GM23248 (cell line): ENCODE data around the gene CTNND2. TPM values are rescaled to one million over a fixed set of nuclear protein-coding genes. Genes with fewer than 3 reads are reported as not detected.

Experiments used
- DNase-seq: peaks from one replicate; pipeline ENCODE4 v3.0.0-alpha.2; 2015
- H2AFZ ChIP-seq: fragments of 200-600 bp; sonication (generic); 2 replicates; pipeline ENCODE4 v1.6.1; 2016; ENCODE audit warnings: antibody characterized with exemption
- H3F3A ChIP-seq: fragments of 200-600 bp; sonication (generic); 2 replicates; pipeline ENCODE4 v1.6.1; 2016; ENCODE audit warnings: mild to moderate bottlenecking, antibody characterized with exemption, mixed run types; ENCODE audit not compliant: insufficient read depth
- H3K27ac ChIP-seq: fragments of 200-600 bp; sonication (generic); 2 replicates; pipeline ENCODE4 v1.5.1; 2016; ENCODE audit warnings: mild to moderate bottlenecking
- H3K27me3 ChIP-seq: fragments of 200-600 bp; sonication (generic); replicated peaks from 2 replicates; pipeline ENCODE4 v1.6.1; 2016; ENCODE audit warnings: mild to moderate bottlenecking; ENCODE audit not compliant: insufficient read depth
- H3K36me3 ChIP-seq: fragments of 200-600 bp; sonication (generic); 2 replicates; pipeline ENCODE4 v1.6.1; 2016; ENCODE audit warnings: low read depth, mild to moderate bottlenecking
- H3K4me1 ChIP-seq: fragments of 200-600 bp; sonication (generic); 2 replicates; pipeline ENCODE4 v1.6.1; 2016; ENCODE audit warnings: mild to moderate bottlenecking; ENCODE audit not compliant: insufficient read depth
- H3K4me2 ChIP-seq: fragments of 200-600 bp; sonication (generic); one replicate; pipeline ENCODE4 v1.6.1; 2016; ENCODE audit warnings: mild to moderate bottlenecking; ENCODE audit not compliant: unreplicated experiment
- H3K4me3 ChIP-seq: fragments of 200-600 bp; sonication (generic); 2 replicates; pipeline ENCODE4 v1.5.1; 2016; ENCODE audit warnings: mild to moderate bottlenecking
- H3K79me2 ChIP-seq: fragments of 200-600 bp; sonication (generic); 2 replicates; pipeline ENCODE4 v1.6.1; 2016; ENCODE audit warnings: mild to moderate bottlenecking; ENCODE audit not compliant: insufficient read depth
- H3K9ac ChIP-seq: fragments of 200-600 bp; sonication (generic); 2 replicates; pipeline ENCODE4 v1.6.1; 2016; ENCODE audit warnings: mild to moderate bottlenecking
- H3K9me2 ChIP-seq: fragments of 200-600 bp; sonication (generic); 2 replicates; pipeline ENCODE4 v1.6.1; 2016; ENCODE audit warnings: mixed run types, mild to moderate bottlenecking, moderate library complexity; ENCODE audit not compliant: insufficient read depth
- H3K9me3 ChIP-seq: fragments of 200-600 bp; sonication (generic); one replicate; pipeline ENCODE4 v1.6.1; 2017; ENCODE audit warnings: low read depth
- H4K20me1 ChIP-seq: fragments of 200-600 bp; sonication (generic); 2 replicates; pipeline ENCODE4 v1.6.0; 2016; ENCODE audit not compliant: insufficient read depth
- EZH2 ChIP-seq: fragments of 200-600 bp; sonication (generic); IDR thresholded peaks from 2 replicates; pipeline ENCODE4 v1.6.1; 2018; ENCODE audit warnings: antibody characterized with exemption, mild to moderate bottlenecking; ENCODE audit not compliant: insufficient read depth, poor library complexity, severe bottlenecking
- EZH2phosphoT487 ChIP-seq: fragments of 200-600 bp; sonication (generic); IDR thresholded peaks from 2 replicates; pipeline ENCODE4 v1.6.1; 2018; ENCODE audit warnings: antibody characterized with exemption, moderate library complexity, mild to moderate bottlenecking, low read depth; ENCODE audit not compliant: insufficient read depth
- WGBS, 2 experiments: methylation state at CpG; one replicate each; pipeline ENCODE4 v1.1.6; 2015 to 2017; ENCODE audit warnings: low lambda C conversion rate in 2 of 2, low coverage in 1 of 2; ENCODE audit errors: missing lambda C conversion rate in 2 of 2; 5-methylcytosine and 5-hydroxymethylcytosine counted together
- in situ Hi-C: fragments of 300-500 bp; cut with MboI; formaldehyde crosslinking; loops from 2 replicates; pipeline ENCODE4 v1.15.0; 2020
- polyA plus RNA-seq: library from polyadenylated mRNA; unstranded; fragments of >200 nt; fragmentation: Nextera tagmentation; extraction: Ambion mirVana; gene quantifications from 2 replicates; pipeline ENCODE4 v1.2.1, GENCODE V29; 2016
- total RNA-seq: library from RNA; depleted of rRNA; stranded (reverse); fragments of >200 nt; shearing (Covaris generic); gene quantifications from 2 replicates; pipeline ENCODE4 v1.2.3, GENCODE V29; 2014; rRNA removed

The CTNND2 gene, protein sequence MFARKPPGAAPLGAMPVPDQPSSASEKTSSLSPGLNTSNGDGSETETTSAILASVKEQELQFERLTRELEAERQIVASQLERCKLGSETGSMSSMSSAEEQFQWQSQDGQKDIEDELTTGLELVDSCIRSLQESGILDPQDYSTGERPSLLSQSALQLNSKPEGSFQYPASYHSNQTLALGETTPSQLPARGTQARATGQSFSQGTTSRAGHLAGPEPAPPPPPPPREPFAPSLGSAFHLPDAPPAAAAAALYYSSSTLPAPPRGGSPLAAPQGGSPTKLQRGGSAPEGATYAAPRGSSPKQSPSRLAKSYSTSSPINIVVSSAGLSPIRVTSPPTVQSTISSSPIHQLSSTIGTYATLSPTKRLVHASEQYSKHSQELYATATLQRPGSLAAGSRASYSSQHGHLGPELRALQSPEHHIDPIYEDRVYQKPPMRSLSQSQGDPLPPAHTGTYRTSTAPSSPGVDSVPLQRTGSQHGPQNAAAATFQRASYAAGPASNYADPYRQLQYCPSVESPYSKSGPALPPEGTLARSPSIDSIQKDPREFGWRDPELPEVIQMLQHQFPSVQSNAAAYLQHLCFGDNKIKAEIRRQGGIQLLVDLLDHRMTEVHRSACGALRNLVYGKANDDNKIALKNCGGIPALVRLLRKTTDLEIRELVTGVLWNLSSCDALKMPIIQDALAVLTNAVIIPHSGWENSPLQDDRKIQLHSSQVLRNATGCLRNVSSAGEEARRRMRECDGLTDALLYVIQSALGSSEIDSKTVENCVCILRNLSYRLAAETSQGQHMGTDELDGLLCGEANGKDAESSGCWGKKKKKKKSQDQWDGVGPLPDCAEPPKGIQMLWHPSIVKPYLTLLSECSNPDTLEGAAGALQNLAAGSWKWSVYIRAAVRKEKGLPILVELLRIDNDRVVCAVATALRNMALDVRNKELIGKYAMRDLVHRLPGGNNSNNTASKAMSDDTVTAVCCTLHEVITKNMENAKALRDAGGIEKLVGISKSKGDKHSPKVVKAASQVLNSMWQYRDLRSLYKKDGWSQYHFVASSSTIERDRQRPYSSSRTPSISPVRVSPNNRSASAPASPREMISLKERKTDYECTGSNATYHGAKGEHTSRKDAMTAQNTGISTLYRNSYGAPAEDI (N-terminal part only)
- not detected in 2 replicates for total RNA-seq
- not detected in 2 replicates for polyA plus RNA-seq

DNA sequence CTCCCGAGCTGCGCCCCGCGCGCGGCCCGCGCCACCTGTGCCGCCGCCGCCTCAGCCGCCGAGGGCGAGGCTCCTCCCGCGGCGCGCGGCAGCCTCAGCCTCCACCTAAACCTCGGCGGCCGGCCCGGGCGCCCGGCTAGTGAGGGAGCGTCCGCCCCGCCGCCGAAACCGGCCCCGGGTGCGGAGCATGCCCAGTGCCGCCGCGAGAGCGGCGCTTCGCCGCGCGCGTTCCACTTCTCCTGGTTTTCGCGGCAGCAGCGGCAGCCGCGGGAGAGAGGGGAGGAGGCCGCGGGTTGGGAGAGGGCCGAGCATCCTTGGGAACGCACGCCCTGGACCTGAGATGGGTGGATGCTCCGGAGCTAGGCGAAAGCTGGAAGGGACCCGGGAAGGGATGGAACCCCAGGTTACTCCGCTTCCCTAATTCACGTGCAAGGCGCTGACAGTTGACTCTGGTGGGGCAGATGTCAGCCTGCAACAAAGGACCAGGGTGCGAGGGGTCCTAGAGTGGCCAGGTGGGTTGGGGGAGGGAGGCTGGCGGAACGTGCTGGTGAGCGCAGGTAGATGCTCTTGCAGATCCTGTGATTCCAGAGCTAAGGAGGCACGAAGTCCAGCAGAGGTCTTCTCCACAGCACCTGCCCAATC is at the start of gene CTNND2:
TSS of gene CTNND2 (minus strand) at position 182 of the 642 bp plus-strand sequence. CDS start 593 bp downstream, outside the sequence.
- no peak within 1 kb of the TSS for H2AFZ ChIP-seq
- peak within 1 kb of the TSS; percentile 22; the same call in 1 of the 2 replicates for H3K4me3 ChIP-seq
- no peak for TF ChIP-seq EZH2phosphoT487
- TF ChIP-seq EZH2: peak; percentile 47
- H3K27ac ChIP-seq: no peak within 1 kb of the TSS
- no peaks in the 10 kb centered on the region for H4K20me1 ChIP-seq
- peak; percentile 30 for DNase-seq
- peaks cover 46% of the 10 kb centered on the region for H3K27me3 ChIP-seq
- H3K9me2 ChIP-seq: no peaks in the 10 kb centered on the region
- in situ Hi-C loops: no loop called here
- H3K79me2 ChIP-seq: no peaks in the 10 kb centered on the region
- H3K36me3 ChIP-seq: no peaks in the 10 kb centered on the region
- H3K4me1 ChIP-seq: no peaks in the 10 kb centered on the region
- 0 to 3% methylated on average over 34 to 46 of the region's 64 CpGs for WGBS, 2 experiments
- H3K9me3 ChIP-seq: no peaks in the 10 kb centered on the region
- no peaks in the 10 kb centered on the region for H3F3A ChIP-seq
- H3K9ac ChIP-seq: no peak within 1 kb of the TSS
- no peak within 1 kb of the TSS for H3K4me2 ChIP-seq

DNA sequence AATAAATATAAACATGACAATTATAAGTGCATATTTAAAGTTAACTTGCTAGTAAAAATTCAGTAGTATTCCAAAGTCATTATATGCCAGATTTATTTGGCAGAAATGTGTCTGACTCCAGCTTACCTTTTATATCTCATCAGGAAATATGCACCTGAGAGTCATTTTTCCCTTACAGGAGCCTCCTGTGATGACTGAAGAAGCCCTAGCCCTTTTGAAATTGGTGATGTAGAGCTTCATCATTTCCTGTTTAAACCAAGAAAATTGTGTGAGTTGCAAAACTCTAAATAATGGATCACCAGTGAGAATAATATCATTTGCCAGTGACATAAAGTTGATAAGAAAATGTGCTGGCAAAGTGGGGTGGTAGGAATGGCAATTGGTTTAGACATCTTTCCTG is 42.1 kb upstream of the CTNND2 start:
- Histone ChIP-seq H3K9me3 (no peaks in the 10 kb centered on the region), H3F3A (no peaks in the 10 kb centered on the region), H4K20me1 (no peaks in the 10 kb centered on the region), H3K79me2 (no peaks in the 10 kb centered on the region), H3K9ac (no peak overlapping the region), H3K9me2 (no peaks in the 10 kb centered on the region), H3K4me3 (no peak overlapping the region), H3K4me1 (no peaks in the 10 kb centered on the region), H3K36me3 (no peaks in the 10 kb centered on the region), H2AFZ (no peak overlapping the region), H3K4me2 (no peak overlapping the region), H3K27ac (no peak overlapping the region), H3K27me3 (no peaks in the 10 kb centered on the region)
- in situ Hi-C loops: no loop called here
- TF ChIP-seq EZH2phosphoT487 (no peak), EZH2 (no peak)
- DNase-seq: no peak

DNA sequence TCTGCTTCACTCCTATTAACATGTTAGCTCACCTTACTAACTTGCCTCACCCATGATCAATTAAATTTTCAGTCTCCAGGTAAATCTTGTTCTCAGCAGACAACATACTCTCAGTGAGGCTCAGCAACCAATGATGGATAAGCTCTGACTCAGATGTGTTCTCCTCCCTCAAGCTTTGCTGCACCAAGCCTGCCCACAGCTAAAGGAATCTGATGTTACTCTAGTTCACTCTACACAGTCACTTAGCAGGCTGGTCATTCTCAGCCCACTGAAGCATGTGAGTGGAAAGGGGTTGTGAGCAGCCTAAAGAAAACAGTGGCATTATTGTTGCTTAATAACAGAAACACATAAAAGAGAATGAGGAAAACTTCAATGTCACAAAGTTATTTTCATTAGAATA is 37.3 kb upstream of the CTNND2 start:
- Histone ChIP-seq H3K4me1 (no peaks in the 10 kb centered on the region), H3K4me2 (no peak overlapping the region), H3K4me3 (no peak overlapping the region), H3K27me3 (no peaks in the 10 kb centered on the region), H3K9me3 (no peaks in the 10 kb centered on the region), H4K20me1 (no peaks in the 10 kb centered on the region), H3K27ac (no peak overlapping the region), H3K9ac (no peak overlapping the region), H3K36me3 (no peaks in the 10 kb centered on the region), H2AFZ (no peak overlapping the region), H3K9me2 (no peaks in the 10 kb centered on the region), H3F3A (no peaks in the 10 kb centered on the region), H3K79me2 (no peaks in the 10 kb centered on the region)
- TF ChIP-seq EZH2: no peak
- TF ChIP-seq EZH2phosphoT487: no peak
- in situ Hi-C loops: no loop called here
- no peak for DNase-seq

DNA sequence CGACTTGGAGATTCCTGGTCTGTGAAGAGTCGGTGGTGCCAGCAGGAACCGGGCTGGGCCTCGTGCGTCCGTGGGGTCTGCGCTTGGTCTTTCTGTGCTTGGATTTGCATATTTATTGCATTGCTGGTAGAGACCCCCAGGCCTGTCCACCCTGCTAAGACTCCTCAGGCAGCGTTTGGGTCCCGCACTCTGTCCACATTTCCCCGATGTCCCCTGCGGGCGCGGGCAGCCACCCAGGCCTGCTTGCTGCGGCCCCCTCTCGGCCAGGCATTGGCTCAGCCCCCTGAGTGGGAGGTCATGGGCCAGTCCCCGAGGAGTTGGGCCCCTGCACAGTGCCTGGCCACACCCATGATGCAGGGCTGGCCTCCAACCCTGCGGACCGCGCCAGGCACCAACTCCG is 27.4 kb upstream of the CTNND2 start:
- no peaks in the 10 kb centered on the region for H3F3A ChIP-seq
- H3K79me2 ChIP-seq: no peaks in the 10 kb centered on the region
- no peak overlapping the region for H3K4me3 ChIP-seq
- H3K36me3 ChIP-seq: no peaks in the 10 kb centered on the region
- no peaks in the 10 kb centered on the region for H3K9me3 ChIP-seq
- H3K4me1 ChIP-seq: no peaks in the 10 kb centered on the region
- no peak overlapping the region for H3K27ac ChIP-seq
- no peak overlapping the region for H2AFZ ChIP-seq
- no peak overlapping the region for H3K4me2 ChIP-seq
- no peaks in the 10 kb centered on the region for H3K27me3 ChIP-seq
- no peaks in the 10 kb centered on the region for H4K20me1 ChIP-seq
- TF ChIP-seq EZH2phosphoT487 (no peak), EZH2 (no peak)
- H3K9ac ChIP-seq: no peak overlapping the region
- no peaks in the 10 kb centered on the region for H3K9me2 ChIP-seq
- in situ Hi-C loops: no loop called here
- WGBS, 2 experiments: 52 to 54% methylated on average over 20 of the region's 20 CpGs
- DNase-seq: no peak
